WTC11 (cell line): ENCODE measurements around the gene PRRG2. TPM values are rescaled to one million over a fixed set of nuclear protein-coding genes. Genes with fewer than 3 reads are reported as not detected.
A peak's percentile ranks its signal among the peaks of the same experiment; 100 is the strongest.

Experiments
- ATAC-seq: fragments of 200-7000 bp; cut with Tn5 transposase; 2 replicates; pipeline ENCODE4 v1.10.0; 2021; ENCODE audit warnings: mild to moderate bottlenecking, moderate library complexity
- CTCF ChIA-PET: fragments of 300-600 bp; sonication (Branson Sonifier 250); formaldehyde crosslinking; loops from one replicate; lab custom pipeline; 2021; ENCODE audit warnings: antibody characterized with exemption; lab: Charles Lee
- POLR2A ChIA-PET: fragments of 350-600 bp; sonication (Branson Sonifier 250); formaldehyde crosslinking; loops from one replicate; lab custom pipeline; 2021; ENCODE audit warnings: antibody characterized with exemption; lab: Charles Lee
- DNase-seq: peaks from one replicate; pipeline ENCODE4 v3.0.0; 2021; ENCODE audit warnings: low spot score
- H3K27ac Mint-ChIP-seq: 2 replicates; pipeline ENCODE4 v1.8.0; 2021; ENCODE audit warnings: mixed read lengths
- H3K27me3 Mint-ChIP-seq: 2 replicates; pipeline ENCODE4 v1.8.0; 2021; ENCODE audit warnings: low read depth, mild to moderate bottlenecking, moderate library complexity, mixed read lengths
- H3K36me3 Mint-ChIP-seq: 2 replicates; pipeline ENCODE4 v1.8.0; 2021; ENCODE audit warnings: mixed read lengths
- H3K4me1 Mint-ChIP-seq: 2 replicates; pipeline ENCODE4 v1.8.0; 2022; ENCODE audit warnings: mixed read lengths
- H3K4me3 Mint-ChIP-seq: 2 replicates; pipeline ENCODE4 v1.8.0; 2021; ENCODE audit warnings: mild to moderate bottlenecking, moderate library complexity, mixed read lengths
- H3K9me3 Mint-ChIP-seq: 2 replicates; pipeline ENCODE4 v1.8.0; 2021; ENCODE audit warnings: mixed read lengths
- CREB1 ChIP-seq: sonication (generic); formaldehyde crosslinking; IDR thresholded peaks from 2 replicates; pipeline ENCODE4 v1.8.0; 2023; ENCODE audit warnings: mild to moderate bottlenecking, missing genetic modification reagents
- GTF2I ChIP-seq: fragments of 250-450 bp; sonication (Bioruptor Pico); conservative IDR thresholded peaks from 2 replicates; pipeline ENCODE4 v1.4.0; 2021; ENCODE audit warnings: mild to moderate bottlenecking
- HMGA2 ChIP-seq: fragments of 250-450 bp; sonication (Bioruptor Pico); IDR thresholded peaks from 2 replicates; pipeline ENCODE4 v1.4.0; 2021; ENCODE audit warnings: mild to moderate bottlenecking, moderate library complexity
- KAT7 ChIP-seq: sonication (generic); formaldehyde crosslinking; IDR thresholded peaks from 2 replicates; pipeline ENCODE4 v1.8.1; 2023; ENCODE audit warnings: missing genetic modification reagents, mild to moderate bottlenecking, borderline replicate concordance
- NFATC4 ChIP-seq: fragments of 250-450 bp; sonication (Bioruptor Pico); IDR thresholded peaks from 2 replicates; pipeline ENCODE4 v1.9.0; 2021; ENCODE audit warnings: mild to moderate bottlenecking
- NR1H2 ChIP-seq: sonication (generic); formaldehyde crosslinking; IDR thresholded peaks from 2 replicates; pipeline ENCODE4 v1.9.0; 2021; ENCODE audit warnings: mild to moderate bottlenecking, moderate library complexity, missing genetic modification reagents
- NR2C2 ChIP-seq: sonication (generic); formaldehyde crosslinking; IDR thresholded peaks from 2 replicates; pipeline ENCODE4 v1.8.0; 2022; ENCODE audit warnings: mild to moderate bottlenecking, missing genetic modification reagents
- SMAD4 ChIP-seq: sonication (generic); formaldehyde crosslinking; IDR thresholded peaks from 2 replicates; pipeline ENCODE4 v1.8.0; 2022; ENCODE audit warnings: mild to moderate bottlenecking, missing genetic modification reagents
- TEAD1 ChIP-seq: sonication (generic); formaldehyde crosslinking; IDR thresholded peaks from 2 replicates; pipeline ENCODE4 v1.8.0; 2022; ENCODE audit warnings: mild to moderate bottlenecking, missing genetic modification reagents
- total RNA-seq: library from RNA; stranded (reverse); gene quantifications from 3 replicates; pipeline ENCODE4 v1.2.3, GENCODE V29; 2021
- TF ChIP-seq, protein P1 (sequence below): sonication (generic); formaldehyde crosslinking; conservative IDR thresholded peaks from 2 replicates; pipeline ENCODE4 v1.8.1; 2022; ENCODE audit warnings: mild to moderate bottlenecking, missing genetic modification reagents
- TF ChIP-seq, protein P2 (sequence below): sonication (generic); formaldehyde crosslinking; IDR thresholded peaks from 2 replicates; pipeline ENCODE4 v1.8.1; 2022; ENCODE audit warnings: low read depth, mild to moderate bottlenecking, moderate library complexity, missing genetic modification reagents, borderline replicate concordance
- TF ChIP-seq, protein P3 (sequence below): fragments of 250-450 bp; sonication (Bioruptor Pico); IDR thresholded peaks from 2 replicates; pipeline ENCODE4 v1.9.0; 2021; ENCODE audit warnings: mild to moderate bottlenecking
- TF ChIP-seq, protein P4 (sequence below): fragments of 250-450 bp; sonication (Bioruptor Pico); IDR thresholded peaks from 2 replicates; pipeline ENCODE4 v1.9.0; 2021; ENCODE audit warnings: moderate library complexity, mild to moderate bottlenecking, inconsistent platforms, borderline replicate concordance
- TF ChIP-seq, protein P5 (sequence below): fragments of 250-450 bp; sonication (Bioruptor Pico); IDR thresholded peaks from 2 replicates; pipeline ENCODE4 v1.9.0; 2021; ENCODE audit warnings: mild to moderate bottlenecking, borderline replicate concordance
- TF ChIP-seq, protein P6 (sequence below): sonication (generic); formaldehyde crosslinking; IDR thresholded peaks from 2 replicates; pipeline ENCODE4 v1.8.1; 2023; ENCODE audit warnings: mild to moderate bottlenecking, missing genetic modification reagents

Gene PRRG2
- total RNA-seq, 1 experiment from 2014 or later, result 5.9 TPM

DNA sequence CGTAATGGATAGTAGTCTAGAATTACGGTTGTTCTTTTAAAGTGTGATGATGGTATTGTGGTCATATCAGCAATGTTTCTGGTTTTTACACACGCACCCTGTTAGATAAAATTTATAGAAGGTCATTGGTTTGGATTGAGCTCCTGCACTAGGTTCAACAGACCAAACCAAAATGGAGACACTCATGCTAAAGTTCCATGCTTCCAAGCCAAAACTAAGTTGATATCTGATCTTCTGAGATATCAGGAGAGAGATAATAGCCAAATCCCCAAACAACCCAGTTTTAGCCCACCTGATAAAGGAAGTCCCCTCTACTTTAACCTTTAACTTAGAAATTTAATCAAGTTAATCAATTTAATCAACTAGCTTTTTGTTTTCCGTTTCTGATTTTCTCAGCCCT is 1.9 kb upstream of the PRRG2 start:
- Mint-ChIP-seq H3K36me3 (0 out of 2 replicates have a peak, but pooled peaks cover 5% of the 10 kb centered on the region), H3K9me3 (no peaks in the 10 kb centered on the region), H3K4me1 (peaks cover 23% of the 10 kb centered on the region), H3K27me3 (no peaks in the 10 kb centered on the region; the same call in 1 of the 2 replicates), H3K27ac (peak overlapping the region; percentile 95; the same call in 1 of the 2 replicates), H3K4me3 (peak overlapping the region; percentile 99)
- DNase-seq (no peak), ATAC-seq (no peak)
- ChIA-PET CTCF (interaction anchor here (1.1 to 2.6 kb wide), 2 partner anchors 8 to 33 kb away, joined by 9 to 53 read pairs; no protein-coding TSS in a partner anchor), POLR2A (interaction anchor here (0.6 to 1.8 kb wide), 3 partner anchors 11 to 147 kb away, joined by 3 to 6 read pairs (median 3); no protein-coding TSS in a partner anchor)
- TF ChIP-seq KAT7 (CRISPR knock-in tag), result no peak
- TF ChIP-seq NR1H2 (CRISPR knock-in tag), result no peak
- no peak for TF ChIP-seq NFATC4 (CRISPR knock-in tag)
- no peak for TF ChIP-seq TEAD1 (CRISPR knock-in tag)
- TF ChIP-seq, protein P1, sequence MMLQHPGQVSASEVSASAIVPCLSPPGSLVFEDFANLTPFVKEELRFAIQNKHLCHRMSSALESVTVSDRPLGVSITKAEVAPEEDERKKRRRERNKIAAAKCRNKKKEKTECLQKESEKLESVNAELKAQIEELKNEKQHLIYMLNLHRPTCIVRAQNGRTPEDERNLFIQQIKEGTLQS, result no peak
- TF ChIP-seq, protein P2, sequence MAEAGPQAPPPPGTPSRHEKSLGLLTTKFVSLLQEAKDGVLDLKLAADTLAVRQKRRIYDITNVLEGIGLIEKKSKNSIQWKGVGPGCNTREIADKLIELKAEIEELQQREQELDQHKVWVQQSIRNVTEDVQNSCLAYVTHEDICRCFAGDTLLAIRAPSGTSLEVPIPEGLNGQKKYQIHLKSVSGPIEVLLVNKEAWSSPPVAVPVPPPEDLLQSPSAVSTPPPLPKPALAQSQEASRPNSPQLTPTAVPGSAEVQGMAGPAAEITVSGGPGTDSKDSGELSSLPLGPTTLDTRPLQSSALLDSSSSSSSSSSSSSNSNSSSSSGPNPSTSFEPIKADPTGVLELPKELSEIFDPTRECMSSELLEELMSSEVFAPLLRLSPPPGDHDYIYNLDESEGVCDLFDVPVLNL (CRISPR knock-in tag), result no peak
- TF ChIP-seq CREB1 (CRISPR knock-in tag), result no peak
- TF ChIP-seq SMAD4 (CRISPR knock-in tag), result no peak
- TF ChIP-seq, protein P3, sequence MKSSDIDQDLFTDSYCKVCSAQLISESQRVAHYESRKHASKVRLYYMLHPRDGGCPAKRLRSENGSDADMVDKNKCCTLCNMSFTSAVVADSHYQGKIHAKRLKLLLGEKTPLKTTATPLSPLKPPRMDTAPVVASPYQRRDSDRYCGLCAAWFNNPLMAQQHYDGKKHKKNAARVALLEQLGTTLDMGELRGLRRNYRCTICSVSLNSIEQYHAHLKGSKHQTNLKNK (CRISPR knock-in tag), result no peak
- no peak for TF ChIP-seq NR2C2
- TF ChIP-seq, protein P4, sequence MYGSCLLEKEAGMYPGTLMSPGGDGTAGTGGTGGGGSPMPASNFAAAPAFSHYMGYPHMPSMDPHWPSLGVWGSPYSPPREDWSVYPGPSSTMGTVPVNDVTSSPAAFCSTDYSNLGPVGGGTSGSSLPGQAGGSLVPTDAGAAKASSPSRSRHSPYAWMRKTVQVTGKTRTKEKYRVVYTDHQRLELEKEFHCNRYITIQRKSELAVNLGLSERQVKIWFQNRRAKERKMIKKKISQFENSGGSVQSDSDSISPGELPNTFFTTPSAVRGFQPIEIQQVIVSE (CRISPR knock-in tag), result no peak
- TF ChIP-seq, protein P5, sequence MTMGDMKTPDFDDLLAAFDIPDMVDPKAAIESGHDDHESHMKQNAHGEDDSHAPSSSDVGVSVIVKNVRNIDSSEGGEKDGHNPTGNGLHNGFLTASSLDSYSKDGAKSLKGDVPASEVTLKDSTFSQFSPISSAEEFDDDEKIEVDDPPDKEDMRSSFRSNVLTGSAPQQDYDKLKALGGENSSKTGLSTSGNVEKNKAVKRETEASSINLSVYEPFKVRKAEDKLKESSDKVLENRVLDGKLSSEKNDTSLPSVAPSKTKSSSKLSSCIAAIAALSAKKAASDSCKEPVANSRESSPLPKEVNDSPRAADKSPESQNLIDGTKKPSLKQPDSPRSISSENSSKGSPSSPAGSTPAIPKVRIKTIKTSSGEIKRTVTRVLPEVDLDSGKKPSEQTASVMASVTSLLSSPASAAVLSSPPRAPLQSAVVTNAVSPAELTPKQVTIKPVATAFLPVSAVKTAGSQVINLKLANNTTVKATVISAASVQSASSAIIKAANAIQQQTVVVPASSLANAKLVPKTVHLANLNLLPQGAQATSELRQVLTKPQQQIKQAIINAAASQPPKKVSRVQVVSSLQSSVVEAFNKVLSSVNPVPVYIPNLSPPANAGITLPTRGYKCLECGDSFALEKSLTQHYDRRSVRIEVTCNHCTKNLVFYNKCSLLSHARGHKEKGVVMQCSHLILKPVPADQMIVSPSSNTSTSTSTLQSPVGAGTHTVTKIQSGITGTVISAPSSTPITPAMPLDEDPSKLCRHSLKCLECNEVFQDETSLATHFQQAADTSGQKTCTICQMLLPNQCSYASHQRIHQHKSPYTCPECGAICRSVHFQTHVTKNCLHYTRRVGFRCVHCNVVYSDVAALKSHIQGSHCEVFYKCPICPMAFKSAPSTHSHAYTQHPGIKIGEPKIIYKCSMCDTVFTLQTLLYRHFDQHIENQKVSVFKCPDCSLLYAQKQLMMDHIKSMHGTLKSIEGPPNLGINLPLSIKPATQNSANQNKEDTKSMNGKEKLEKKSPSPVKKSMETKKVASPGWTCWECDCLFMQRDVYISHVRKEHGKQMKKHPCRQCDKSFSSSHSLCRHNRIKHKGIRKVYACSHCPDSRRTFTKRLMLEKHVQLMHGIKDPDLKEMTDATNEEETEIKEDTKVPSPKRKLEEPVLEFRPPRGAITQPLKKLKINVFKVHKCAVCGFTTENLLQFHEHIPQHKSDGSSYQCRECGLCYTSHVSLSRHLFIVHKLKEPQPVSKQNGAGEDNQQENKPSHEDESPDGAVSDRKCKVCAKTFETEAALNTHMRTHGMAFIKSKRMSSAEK (CRISPR knock-in tag), result no peak
- TF ChIP-seq GTF2I (CRISPR knock-in tag), result no peak
- TF ChIP-seq, protein P6, sequence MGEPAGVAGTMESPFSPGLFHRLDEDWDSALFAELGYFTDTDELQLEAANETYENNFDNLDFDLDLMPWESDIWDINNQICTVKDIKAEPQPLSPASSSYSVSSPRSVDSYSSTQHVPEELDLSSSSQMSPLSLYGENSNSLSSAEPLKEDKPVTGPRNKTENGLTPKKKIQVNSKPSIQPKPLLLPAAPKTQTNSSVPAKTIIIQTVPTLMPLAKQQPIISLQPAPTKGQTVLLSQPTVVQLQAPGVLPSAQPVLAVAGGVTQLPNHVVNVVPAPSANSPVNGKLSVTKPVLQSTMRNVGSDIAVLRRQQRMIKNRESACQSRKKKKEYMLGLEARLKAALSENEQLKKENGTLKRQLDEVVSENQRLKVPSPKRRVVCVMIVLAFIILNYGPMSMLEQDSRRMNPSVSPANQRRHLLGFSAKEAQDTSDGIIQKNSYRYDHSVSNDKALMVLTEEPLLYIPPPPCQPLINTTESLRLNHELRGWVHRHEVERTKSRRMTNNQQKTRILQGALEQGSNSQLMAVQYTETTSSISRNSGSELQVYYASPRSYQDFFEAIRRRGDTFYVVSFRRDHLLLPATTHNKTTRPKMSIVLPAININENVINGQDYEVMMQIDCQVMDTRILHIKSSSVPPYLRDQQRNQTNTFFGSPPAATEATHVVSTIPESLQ (CRISPR knock-in tag), result no peak

DNA sequence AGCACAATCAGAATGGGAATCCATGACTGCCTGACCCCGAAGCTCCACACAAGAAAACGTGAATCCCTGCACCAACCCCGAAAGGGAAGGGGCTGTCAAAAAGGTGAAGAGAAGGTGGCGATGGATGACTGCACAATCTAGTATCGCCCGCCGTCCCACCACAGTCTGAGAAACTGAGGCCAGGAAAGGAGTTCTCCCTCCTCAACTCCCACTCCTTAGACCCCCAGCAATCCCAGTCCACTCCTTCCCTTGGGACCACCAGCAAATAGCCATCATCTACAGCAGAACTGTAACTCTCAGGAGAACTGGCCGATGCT is 1.2 kb upstream of the PRRG2 start:
- no peak for DNase-seq
- Mint-ChIP-seq H3K27ac (peak overlapping the region; percentile 95), H3K4me3 (peak overlapping the region; percentile 99), H3K9me3 (no peaks in the 10 kb centered on the region), H3K4me1 (peaks cover 25% of the 10 kb centered on the region), H3K36me3 (0 out of 2 replicates have a peak, but pooled peaks cover 5% of the 10 kb centered on the region), H3K27me3 (no peaks in the 10 kb centered on the region; the same call in 1 of the 2 replicates)
- TF ChIP-seq HMGA2, result no peak
- TF ChIP-seq, protein P2 (CRISPR knock-in tag), result no peak
- POLR2A ChIA-PET, result interaction anchor here (1.2 to 1.8 kb wide), 4 partner anchors 10 to 98 kb away, joined by 3 to 6 read pairs (median 5); partner anchors contain the start of gene RCN3
- CTCF ChIA-PET, result interaction anchor here (0.9 to 2.6 kb wide), 4 partner anchors 9 to 73 kb away, joined by 3 to 53 read pairs (median 7); no protein-coding TSS in a partner anchor
- ATAC-seq, result no peak
